ENCODE results near the gene FAM124A.
A peak's percentile ranks its signal among the peaks of the same experiment; 100 is the strongest.
"Not testable (repeated sequence)": the region's sequence is repeated elsewhere in the genome, so short reads cannot be mapped to it uniquely, and the experiment has no call there.

FAM124A gene

GRCh38 chr13:51275101-51275500, 52.9 kb downstream of the FAM124A start:
- no peak for DNase-seq

- DNase-seq: no peak
These were observed 54.4 kb downstream of the FAM124A start for GRCh38 chr13:51276636-51277035.

GRCh38 chr13:51277928-51278327, 55.7 kb downstream of the FAM124A start:
- no peak for DNase-seq

- DNase-seq: no peak
These were observed 56.4 kb downstream of the FAM124A start for GRCh38 chr13:51278426-51279130.

- DNase-seq: no peak
These were observed 58.3 kb downstream of the FAM124A start for GRCh38 chr13:51280379-51280940.

GRCh38 chr13:51282322-51282721, 60.1 kb downstream of the FAM124A start:
- DNase-seq: no peak

GRCh38 chr13:51282923-51283322, 60.7 kb downstream of the FAM124A start:
- DNase-seq: not testable (repeated sequence)

GRCh38 chr13:51283371-51283770, 61.2 kb downstream of the FAM124A start:
- no peak for DNase-seq

GRCh38 chr13:51284339-51284738, 62.1 kb downstream of the FAM124A start:
- DNase-seq: no peak

- DNase-seq: peak; percentile 9
These were observed 64.2 kb downstream of the FAM124A start for GRCh38 chr13:51286135-51287002.

GRCh38 chr13:51287758-51288157, 65.6 kb downstream of the FAM124A start:
- no peak for DNase-seq

- not testable (repeated sequence) for DNase-seq
These were observed 66.1 kb downstream of the FAM124A start for GRCh38 chr13:51288254-51288653.

GRCh38 chr13:51291341-51291740, 69.1 kb downstream of the FAM124A start:
- no peak for DNase-seq

GRCh38 chr13:51292000-51292565, 69.9 kb downstream of the FAM124A start:
- DNase-seq: no peak

GRCh38 chr13:51297556-51297955, 75.4 kb downstream of the FAM124A start:
- no peak for DNase-seq

- DNase-seq: no peak
These were observed 76.6 kb downstream of the FAM124A start for GRCh38 chr13:51298812-51299211.

GRCh38 chr13:51303063-51303552, 80.9 kb downstream of the FAM124A start:
- DNase-seq: no peak

- DNase-seq: no peak
These were observed 81.7 kb downstream of the FAM124A start for GRCh38 chr13:51303882-51304281.

- no peak for DNase-seq
These were observed 83.2 kb downstream of the FAM124A start for GRCh38 chr13:51305271-51305967.

GRCh38 chr13:51308781-51309180, 86.6 kb downstream of the FAM124A start:
- DNase-seq: no peak

- no peak for DNase-seq
These were observed 89.0 kb downstream of the FAM124A start for GRCh38 chr13:51311231-51311630.

GRCh38 chr13:51311957-51312520, 89.8 kb downstream of the FAM124A start:
- DNase-seq: no peak

Measured in GF-D8 (cell line).